ENCODE measurements around the gene NEURL1. TPM values are rescaled to one million over a fixed set of nuclear protein-coding genes. Genes with fewer than 3 reads are reported as not detected.

Gene NEURL1
- total and polyA plus RNA-seq, 2 experiments from 2014 or later = 1.1 to 1.5 TPM

DNA sequence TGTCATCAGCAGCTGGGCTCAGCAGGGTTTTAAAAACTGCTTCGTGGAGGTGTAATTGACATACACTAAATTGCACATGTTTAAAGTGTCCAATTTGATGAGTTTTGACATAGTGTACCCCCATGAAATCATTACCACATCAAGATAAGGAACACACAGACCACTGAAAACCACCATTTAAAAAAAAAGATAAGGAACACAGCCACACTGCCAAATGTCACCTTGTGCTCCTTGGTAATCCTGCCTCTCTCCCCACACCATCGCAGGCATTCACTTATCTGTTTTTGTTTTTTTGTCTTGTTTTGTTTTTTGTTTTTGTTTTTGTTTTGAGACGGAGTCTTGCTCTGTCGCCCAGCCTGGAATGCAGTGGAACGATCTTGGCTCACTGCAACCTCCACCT lies 75.0 kb downstream of the NEURL1 start:
- Histone ChIP-seq H3K9me2 (ENCODE audit: insufficient read depth) (no peaks in the 10 kb centered on the region), H3K4me3 (no peak overlapping the region), H3K79me2 (ENCODE audit: insufficient read depth) (no peaks in the 10 kb centered on the region), H3K4me1 (ENCODE audit: insufficient read depth) (no peaks in the 10 kb centered on the region), H3K9ac (no peak overlapping the region), H3K27ac (no peak overlapping the region), H3K9me3 (ENCODE audit: low read depth) (no peaks in the 10 kb centered on the region), H4K20me1 (ENCODE audit: insufficient read depth) (no peaks in the 10 kb centered on the region), H3K36me3 (ENCODE audit: low read depth) (no peaks in the 10 kb centered on the region), H2AFZ (no peak overlapping the region), H3K27me3 (replicated peaks; ENCODE audit: insufficient read depth) (peaks cover 33% of the 10 kb centered on the region), H3F3A (ENCODE audit: insufficient read depth) (0 out of 2 replicates have a peak, but pooled peaks cover 4% of the 10 kb centered on the region), H3K4me2 (ENCODE audit: unreplicated experiment) (no peak overlapping the region)
- in situ Hi-C loops (cut with MboI) = no loop called here
- TF ChIP-seq EZH2 (IDR thresholded peaks at IDR 0.05; ENCODE audit: insufficient read depth, poor library complexity, severe bottlenecking) (no peak), EZH2phosphoT487 (IDR thresholded peaks at IDR 0.05; ENCODE audit: insufficient read depth, low read depth) (no peak)
- 73 to 76% methylated on average over 5 of the region's 5 CpGs for WGBS, 2 experiments (ENCODE audit: low coverage in 1 of 2, low lambda C conversion rate in 2 of 2, missing lambda C conversion rate in 2 of 2)
- no peak for DNase-seq

DNA sequence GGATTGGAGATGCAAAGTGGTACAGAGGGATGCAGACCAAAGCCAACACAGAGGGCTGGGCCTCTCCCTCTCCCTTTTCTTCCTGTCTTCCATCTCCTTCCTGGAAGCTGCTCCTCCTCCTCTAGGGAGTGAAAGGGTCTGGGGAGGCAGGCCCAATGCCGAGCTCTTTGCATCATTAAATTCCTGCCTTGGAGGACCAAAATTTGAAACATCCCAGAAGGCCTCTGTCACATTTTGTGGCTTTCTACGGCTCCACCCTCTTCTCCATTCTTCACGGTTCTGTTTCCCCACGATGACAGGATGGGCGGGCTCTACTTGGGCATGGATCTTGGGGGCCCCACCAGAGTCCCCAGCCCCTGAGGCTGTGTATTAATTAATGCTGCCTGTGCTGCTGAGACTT lies 76.4 kb downstream of the NEURL1 start:
- H3K9me2 ChIP-seq (ENCODE audit: insufficient read depth) = no peaks in the 10 kb centered on the region
- H3K9ac ChIP-seq = no peak overlapping the region
- 59 to 62% methylated on average over 5 of the region's 5 CpGs for WGBS, 2 experiments (ENCODE audit: low coverage in 1 of 2, low lambda C conversion rate in 2 of 2, missing lambda C conversion rate in 2 of 2)
- no peak overlapping the region for H2AFZ ChIP-seq
- DNase-seq = no peak
- no peak overlapping the region for H3K4me3 ChIP-seq
- no peak overlapping the region for H3K4me2 ChIP-seq (ENCODE audit: unreplicated experiment)
- no peaks in the 10 kb centered on the region for H3K9me3 ChIP-seq (ENCODE audit: low read depth)
- 0 out of 2 replicates have a peak, but pooled peaks cover 4% of the 10 kb centered on the region for H3F3A ChIP-seq (ENCODE audit: insufficient read depth)
- no peak for TF ChIP-seq EZH2phosphoT487 (IDR thresholded peaks at IDR 0.05; ENCODE audit: insufficient read depth, low read depth)
- no peak for TF ChIP-seq EZH2 (IDR thresholded peaks at IDR 0.05; ENCODE audit: insufficient read depth, poor library complexity, severe bottlenecking)
- no peaks in the 10 kb centered on the region for H3K36me3 ChIP-seq (ENCODE audit: low read depth)
- H3K27ac ChIP-seq = no peak overlapping the region
- H3K79me2 ChIP-seq (ENCODE audit: insufficient read depth) = no peaks in the 10 kb centered on the region
- H3K27me3 ChIP-seq (replicated peaks; ENCODE audit: insufficient read depth) = peaks cover 33% of the 10 kb centered on the region
- no peaks in the 10 kb centered on the region for H4K20me1 ChIP-seq (ENCODE audit: insufficient read depth)
- in situ Hi-C loops (cut with MboI) = no loop called here
- H3K4me1 ChIP-seq (ENCODE audit: insufficient read depth) = no peaks in the 10 kb centered on the region

DNA sequence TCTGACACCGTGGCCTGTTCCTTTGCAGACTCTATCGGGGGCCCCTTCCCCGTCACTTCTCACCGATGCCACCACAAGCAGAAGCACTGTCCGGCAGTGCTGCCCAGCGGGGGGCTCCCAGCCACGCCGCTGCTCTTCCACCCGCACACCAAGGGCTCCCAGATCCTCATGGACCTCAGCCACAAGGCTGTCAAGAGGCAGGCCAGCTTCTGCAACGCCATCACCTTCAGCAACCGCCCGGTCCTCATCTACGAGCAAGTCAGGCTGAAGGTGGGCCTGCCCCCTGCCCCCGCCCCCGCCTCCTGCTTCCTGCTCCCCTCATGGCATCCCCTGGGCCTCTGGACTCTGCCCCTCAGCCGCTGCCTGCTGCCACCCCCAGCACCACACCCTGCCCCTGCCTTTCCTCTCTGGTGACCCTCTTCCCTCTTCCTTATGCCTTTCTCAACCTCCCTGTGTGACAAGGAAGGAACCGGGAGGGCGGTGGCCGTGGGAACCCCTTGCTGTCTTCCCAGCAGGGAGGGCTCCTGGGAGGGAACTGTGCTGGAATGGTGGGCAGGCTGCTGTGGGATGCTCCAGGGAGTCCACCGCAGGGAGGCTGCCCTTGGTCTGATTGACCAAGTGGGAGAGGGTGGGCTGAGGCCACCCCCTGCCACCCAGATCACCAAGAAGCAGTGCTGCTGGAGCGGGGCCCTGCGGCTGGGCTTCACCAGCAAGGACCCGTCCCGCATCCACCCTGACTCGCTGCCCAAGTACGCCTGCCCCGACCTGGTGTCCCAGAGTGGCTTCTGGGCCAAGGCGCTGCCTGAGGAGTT lies 77.5 kb downstream of the NEURL1 start:
- 84 to 87% methylated on average over 22 to 25 of the region's 28 CpGs for WGBS, 2 experiments (ENCODE audit: low coverage in 1 of 2, low lambda C conversion rate in 2 of 2, missing lambda C conversion rate in 2 of 2)

DNA sequence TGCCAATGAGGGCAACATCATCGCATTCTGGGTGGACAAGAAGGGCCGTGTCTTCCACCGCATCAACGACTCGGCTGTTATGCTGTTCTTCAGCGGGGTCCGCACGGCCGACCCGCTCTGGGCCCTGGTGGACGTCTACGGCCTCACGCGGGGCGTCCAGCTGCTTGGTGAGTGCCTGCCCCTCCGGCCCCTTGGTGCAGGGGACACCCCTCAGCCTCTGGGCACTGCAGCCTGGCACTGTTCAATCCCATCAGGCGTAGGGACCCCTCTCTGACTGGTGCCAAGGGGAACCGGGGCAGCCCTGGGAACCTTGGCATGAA lies 78.1 kb downstream of the NEURL1 start:
- Histone ChIP-seq H3K36me3 (ENCODE audit: low read depth) (no peaks in the 10 kb centered on the region), H3K9ac (no peak overlapping the region), H2AFZ (no peak overlapping the region), H4K20me1 (ENCODE audit: insufficient read depth) (no peaks in the 10 kb centered on the region), H3K27me3 (replicated peaks; ENCODE audit: insufficient read depth) (peaks cover 29% of the 10 kb centered on the region), H3K4me1 (ENCODE audit: insufficient read depth) (no peaks in the 10 kb centered on the region), H3K27ac (no peak overlapping the region), H3K9me3 (ENCODE audit: low read depth) (no peaks in the 10 kb centered on the region), H3K4me3 (no peak overlapping the region), H3K79me2 (ENCODE audit: insufficient read depth) (no peaks in the 10 kb centered on the region), H3F3A (ENCODE audit: insufficient read depth) (no peaks in the 10 kb centered on the region), H3K4me2 (ENCODE audit: unreplicated experiment) (no peak overlapping the region), H3K9me2 (ENCODE audit: insufficient read depth) (no peaks in the 10 kb centered on the region)
- WGBS, 2 experiments (ENCODE audit: low coverage in 1 of 2, low lambda C conversion rate in 2 of 2, missing lambda C conversion rate in 2 of 2) = 87 to 88% methylated on average over 18 of the region's 18 CpGs
- TF ChIP-seq EZH2 (IDR thresholded peaks at IDR 0.05; ENCODE audit: insufficient read depth, poor library complexity, severe bottlenecking) (no peak), EZH2phosphoT487 (IDR thresholded peaks at IDR 0.05; ENCODE audit: insufficient read depth, low read depth) (no peak)
- no peak for DNase-seq
- in situ Hi-C loops (cut with MboI) = no loop called here

More for the DNA sequence above, 77.5 kb downstream of the NEURL1 start:
- no peak overlapping the region for H3K4me3 ChIP-seq
- H2AFZ ChIP-seq = no peak overlapping the region
- in situ Hi-C loops (cut with MboI) = no loop called here
- H3K27me3 ChIP-seq (replicated peaks; ENCODE audit: insufficient read depth) = peaks cover 29% of the 10 kb centered on the region
- 0 out of 2 replicates have a peak, but pooled peaks cover 3% of the 10 kb centered on the region for H3F3A ChIP-seq (ENCODE audit: insufficient read depth)
- no peak overlapping the region for H3K9ac ChIP-seq
- no peaks in the 10 kb centered on the region for H3K9me3 ChIP-seq (ENCODE audit: low read depth)
- H4K20me1 ChIP-seq (ENCODE audit: insufficient read depth) = no peaks in the 10 kb centered on the region
- DNase-seq = no peak
- no peaks in the 10 kb centered on the region for H3K9me2 ChIP-seq (ENCODE audit: insufficient read depth)
- no peak overlapping the region for H3K4me2 ChIP-seq (ENCODE audit: unreplicated experiment)
- H3K79me2 ChIP-seq (ENCODE audit: insufficient read depth) = no peaks in the 10 kb centered on the region
- H3K27ac ChIP-seq = no peak overlapping the region
- H3K36me3 ChIP-seq (ENCODE audit: low read depth) = no peaks in the 10 kb centered on the region
- H3K4me1 ChIP-seq (ENCODE audit: insufficient read depth) = no peaks in the 10 kb centered on the region
- TF ChIP-seq EZH2 (IDR thresholded peaks at IDR 0.05; ENCODE audit: insufficient read depth, poor library complexity, severe bottlenecking) = no peak
- TF ChIP-seq EZH2phosphoT487 (IDR thresholded peaks at IDR 0.05; ENCODE audit: insufficient read depth, low read depth) = no peak

Measured in GM23248 (cell line).